HG03469 (cell line): ENCODE results near the gene SYNGR3.

Experiments
- ATAC-seq: cut with Tn5 transposase; IDR thresholded peaks from one replicate; pipeline ENCODE4 v1.9.1; 2021; ENCODE audit warnings: mild to moderate bottlenecking, moderate library complexity, moderate number of reproducible peaks; ENCODE audit not compliant: unreplicated experiment

The SYNGR3 gene

GRCh38 chr16:2038382-2039231, 48.8 kb downstream of the SYNGR3 start:
- no peak for ATAC-seq

- no peak for ATAC-seq
These were observed 49.7 kb downstream of the SYNGR3 start for GRCh38 chr16:2039274-2040031.

DNA sequence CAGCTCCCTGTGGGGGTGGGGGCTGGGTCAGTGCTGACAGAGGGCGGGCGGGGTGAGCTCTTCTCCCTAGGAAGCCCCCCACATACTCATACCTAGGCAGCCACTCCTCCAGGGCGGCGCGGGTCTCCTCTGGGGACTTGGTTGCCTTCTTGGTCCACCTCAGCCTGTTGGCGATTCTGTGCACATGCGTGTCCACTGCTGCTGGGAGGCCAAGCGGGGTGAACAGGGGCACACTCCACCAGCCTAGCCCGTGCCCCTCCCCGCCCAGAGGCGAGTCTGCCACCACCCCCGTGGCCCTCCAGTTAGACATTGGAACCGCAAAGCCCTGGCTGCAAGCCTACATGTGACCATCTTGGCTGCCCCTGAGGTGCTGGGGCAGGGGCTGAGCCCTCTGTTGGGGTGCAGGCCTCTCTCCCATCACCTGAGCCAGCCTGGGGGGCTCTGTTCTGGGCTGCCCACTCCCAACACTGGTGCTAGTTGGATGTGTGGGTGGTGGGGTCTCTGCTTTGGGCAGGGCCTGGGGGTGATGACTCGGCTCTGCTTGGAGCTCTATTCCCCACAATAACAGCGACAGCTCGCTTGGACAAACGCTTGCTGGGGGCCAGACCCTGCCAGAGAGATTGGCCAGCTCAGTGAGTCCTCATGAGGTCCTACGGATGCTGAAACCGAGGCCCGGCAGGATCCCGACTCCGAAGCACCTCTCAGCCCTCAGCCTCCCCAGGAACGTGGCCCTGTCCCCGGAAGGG, 50.4 kb downstream of the SYNGR3 start:
- ATAC-seq: no peak

DNA sequence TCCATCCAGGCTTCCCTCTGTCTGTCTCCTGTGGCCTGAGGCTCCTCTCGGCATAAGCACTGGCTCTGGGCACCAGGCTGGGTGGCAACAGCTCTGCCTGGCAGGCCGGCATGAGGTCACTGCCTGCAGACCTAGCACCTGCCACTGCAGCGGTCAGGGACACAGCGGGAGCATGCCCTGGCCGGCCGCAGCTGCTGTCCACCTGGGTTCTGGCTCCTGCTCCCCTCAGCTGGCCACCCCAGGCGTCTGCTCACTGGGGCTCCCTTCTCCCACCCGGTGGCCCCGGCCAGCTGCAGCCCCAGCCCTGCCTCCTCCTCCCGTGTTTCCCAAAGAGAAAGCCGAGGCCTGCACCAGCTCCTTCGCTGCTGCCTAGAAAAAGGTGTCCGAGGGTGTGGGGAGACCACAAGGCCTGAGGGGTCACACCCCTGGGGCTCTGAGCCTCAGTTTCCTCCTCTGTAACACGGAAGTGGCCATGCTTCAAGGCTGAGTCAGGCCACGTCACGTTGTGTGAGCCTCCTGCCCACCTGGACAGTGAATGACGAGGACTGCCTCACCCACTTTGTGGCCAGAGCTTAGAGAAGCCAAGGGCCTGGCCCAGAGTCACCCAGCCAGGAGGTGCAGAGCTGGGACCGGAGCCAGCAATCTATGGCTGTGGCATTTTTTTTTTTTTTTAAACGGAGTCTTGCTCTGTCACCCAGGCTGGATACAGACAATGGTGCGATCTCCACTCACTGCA, 51.2 kb downstream of the SYNGR3 start:
- ATAC-seq: no peak

- no peak for ATAC-seq
These were observed 52.6 kb downstream of the SYNGR3 start for GRCh38 chr16:2042171-2042985.

DNA sequence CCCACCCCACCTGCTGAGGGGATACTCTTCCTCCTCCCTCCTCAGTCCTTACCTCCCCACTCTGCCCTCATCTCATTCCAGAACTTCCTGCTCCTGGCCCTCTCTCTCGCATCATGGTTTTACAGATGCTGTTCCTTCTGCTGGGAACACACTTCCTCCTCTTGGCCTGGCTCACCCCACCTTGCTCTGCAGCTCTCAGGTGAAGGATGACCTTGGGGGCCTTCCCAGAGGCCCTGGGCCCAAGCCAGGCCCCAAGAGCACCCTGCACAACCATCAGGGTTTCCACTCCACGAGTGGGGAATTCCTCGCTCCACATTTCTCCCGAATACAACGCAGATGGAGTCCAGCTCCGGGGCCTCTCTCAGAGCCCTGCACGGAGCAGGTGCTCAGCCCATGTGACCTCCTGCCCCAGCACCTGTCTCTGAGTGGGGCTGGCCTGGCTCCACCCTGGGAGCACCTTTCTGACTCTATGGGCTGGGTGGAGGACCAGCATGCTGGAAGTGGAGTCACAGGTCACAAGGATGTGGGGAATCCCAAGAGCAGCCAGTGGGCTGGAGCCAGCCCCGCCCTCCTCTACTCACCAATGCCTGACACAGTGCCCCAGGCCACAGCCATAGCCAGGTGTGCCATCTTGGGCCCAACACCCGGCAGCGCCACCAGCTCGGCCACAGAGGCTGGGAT, 53.4 kb downstream of the SYNGR3 start:
- ATAC-seq: no peak
